ENCODE measurements around the gene RPTOR. TPM values are rescaled to one million over a fixed set of nuclear protein-coding genes. Genes with fewer than 3 reads are reported as not detected.

RPTOR gene
- total RNA-seq, 3 donors from 2014 or later (not counting 1 experiment from before 2014, with no cell fraction given) = 49.2 to 63.6 (median 55.4) TPM

DNA sequence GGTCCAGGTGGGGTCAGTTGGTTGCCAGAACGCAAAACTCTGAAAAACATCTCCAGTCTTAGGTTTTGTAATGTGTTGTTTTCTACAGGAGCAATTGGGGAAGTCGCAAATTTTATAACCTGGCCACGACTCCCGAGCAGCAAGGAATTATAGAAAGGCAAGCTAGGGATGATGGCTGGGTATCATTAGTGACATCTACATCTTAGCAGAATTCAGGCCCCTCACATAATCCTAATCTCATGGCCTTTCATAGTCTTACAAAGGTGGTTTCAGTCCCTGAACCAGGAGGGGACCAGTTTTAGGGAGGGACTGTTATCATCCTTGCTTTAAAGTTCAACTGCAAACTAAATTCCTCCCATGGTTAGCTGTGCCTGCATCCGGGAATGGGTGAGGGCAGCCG lies 117.9 kb downstream of the RPTOR start:
- Histone ChIP-seq H3K27me3 (ENCODE audit: control insufficient read depth, insufficient read depth, low read length) (no peaks in the 10 kb centered on the region), H3K36me3 (ENCODE audit: control insufficient read depth, insufficient read depth, low read length) (no peaks in the 10 kb centered on the region), H3K27ac (ENCODE audit: low read length) (no peak overlapping the region), H3K9me3 (ENCODE audit: control insufficient read depth, insufficient read depth, low read length) (no peaks in the 10 kb centered on the region), H3K4me1 (ENCODE audit: control insufficient read depth, insufficient read depth, low read length) (peaks cover 22% of the 10 kb centered on the region), H3K4me3 (ENCODE audit: low read length) (no peak overlapping the region)
- ATAC-seq = no peak
- TF ChIP-seq, protein P1, sequence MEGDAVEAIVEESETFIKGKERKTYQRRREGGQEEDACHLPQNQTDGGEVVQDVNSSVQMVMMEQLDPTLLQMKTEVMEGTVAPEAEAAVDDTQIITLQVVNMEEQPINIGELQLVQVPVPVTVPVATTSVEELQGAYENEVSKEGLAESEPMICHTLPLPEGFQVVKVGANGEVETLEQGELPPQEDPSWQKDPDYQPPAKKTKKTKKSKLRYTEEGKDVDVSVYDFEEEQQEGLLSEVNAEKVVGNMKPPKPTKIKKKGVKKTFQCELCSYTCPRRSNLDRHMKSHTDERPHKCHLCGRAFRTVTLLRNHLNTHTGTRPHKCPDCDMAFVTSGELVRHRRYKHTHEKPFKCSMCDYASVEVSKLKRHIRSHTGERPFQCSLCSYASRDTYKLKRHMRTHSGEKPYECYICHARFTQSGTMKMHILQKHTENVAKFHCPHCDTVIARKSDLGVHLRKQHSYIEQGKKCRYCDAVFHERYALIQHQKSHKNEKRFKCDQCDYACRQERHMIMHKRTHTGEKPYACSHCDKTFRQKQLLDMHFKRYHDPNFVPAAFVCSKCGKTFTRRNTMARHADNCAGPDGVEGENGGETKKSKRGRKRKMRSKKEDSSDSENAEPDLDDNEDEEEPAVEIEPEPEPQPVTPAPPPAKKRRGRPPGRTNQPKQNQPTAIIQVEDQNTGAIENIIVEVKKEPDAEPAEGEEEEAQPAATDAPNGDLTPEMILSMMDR (IDR thresholded peaks at IDR 0.05) = no peak
- WGBS (ENCODE audit: insufficient coverage) = 83% methylated on average over 4 of the region's 6 CpGs
- Mint-ChIP-seq H3K4me1 (peaks cover 50 to 66% of the 10 kb centered on the region in 2 donors), H3K9me3 (no peaks in the 10 kb centered on the region), H3K4me3 (no peak overlapping the region), H3K27me3 (ENCODE audit: low read depth in 2 of 2) (no peaks in the 10 kb centered on the region), H3K36me3 (no peaks in the 10 kb centered on the region), H3K27ac (peak overlapping the region in 1 of 2 donors; percentile 24)
- no peak for DNase-seq
- intact Hi-C loops (cut with micrococcal nuclease) = no loop called here

DNA sequence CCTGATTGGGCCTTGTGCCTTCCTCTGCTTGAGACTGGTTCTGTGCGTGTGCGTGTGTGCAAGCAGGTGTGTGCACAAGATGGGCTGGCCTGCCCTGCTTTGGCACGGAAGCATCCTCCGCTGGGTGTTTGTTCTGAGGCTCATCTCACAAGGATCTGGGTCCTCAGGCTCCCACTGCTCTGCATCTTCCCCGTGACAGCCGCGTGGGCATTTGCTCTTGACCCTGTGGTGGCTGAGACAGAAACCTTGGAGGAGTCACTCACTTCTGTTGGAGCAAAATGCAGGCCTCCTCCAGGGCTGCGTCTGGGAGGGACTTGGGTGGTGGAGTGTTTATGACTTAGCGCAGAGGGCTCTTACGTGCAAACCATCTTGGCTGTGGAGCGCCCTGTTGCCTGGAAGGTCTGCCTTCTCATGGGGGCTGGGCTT lies 119.2 kb downstream of the RPTOR start:
- no peak overlapping the region for H3K27ac ChIP-seq (ENCODE audit: low read length)
- Mint-ChIP-seq H3K36me3 (no peaks in the 10 kb centered on the region), H3K27me3 (ENCODE audit: low read depth in 2 of 2) (no peaks in the 10 kb centered on the region), H3K27ac (peak overlapping the region; percentile 47 to 68), H3K4me1 (peaks cover 49 to 56% of the 10 kb centered on the region in 2 donors), H3K9me3 (no peaks in the 10 kb centered on the region), H3K4me3 (no peak overlapping the region)
- no peak overlapping the region for H3K4me3 ChIP-seq (ENCODE audit: low read length)
- DNase-seq = peak in 1 of 2 donors; percentile 66
- no peaks in the 10 kb centered on the region for H3K27me3 ChIP-seq (ENCODE audit: control insufficient read depth, insufficient read depth, low read length)
- 87% methylated on average over 11 of the region's 11 CpGs for WGBS (ENCODE audit: insufficient coverage)
- ATAC-seq = no peak
- H3K9me3 ChIP-seq (ENCODE audit: control insufficient read depth, insufficient read depth, low read length) = no peaks in the 10 kb centered on the region
- H3K36me3 ChIP-seq (ENCODE audit: control insufficient read depth, insufficient read depth, low read length) = no peaks in the 10 kb centered on the region
- TF ChIP-seq, protein P1 (IDR thresholded peaks at IDR 0.05) = no peak
- intact Hi-C loops (cut with micrococcal nuclease) = no loop called here
- H3K4me1 ChIP-seq (ENCODE audit: control insufficient read depth, insufficient read depth, low read length) = peaks cover 22% of the 10 kb centered on the region

DNA sequence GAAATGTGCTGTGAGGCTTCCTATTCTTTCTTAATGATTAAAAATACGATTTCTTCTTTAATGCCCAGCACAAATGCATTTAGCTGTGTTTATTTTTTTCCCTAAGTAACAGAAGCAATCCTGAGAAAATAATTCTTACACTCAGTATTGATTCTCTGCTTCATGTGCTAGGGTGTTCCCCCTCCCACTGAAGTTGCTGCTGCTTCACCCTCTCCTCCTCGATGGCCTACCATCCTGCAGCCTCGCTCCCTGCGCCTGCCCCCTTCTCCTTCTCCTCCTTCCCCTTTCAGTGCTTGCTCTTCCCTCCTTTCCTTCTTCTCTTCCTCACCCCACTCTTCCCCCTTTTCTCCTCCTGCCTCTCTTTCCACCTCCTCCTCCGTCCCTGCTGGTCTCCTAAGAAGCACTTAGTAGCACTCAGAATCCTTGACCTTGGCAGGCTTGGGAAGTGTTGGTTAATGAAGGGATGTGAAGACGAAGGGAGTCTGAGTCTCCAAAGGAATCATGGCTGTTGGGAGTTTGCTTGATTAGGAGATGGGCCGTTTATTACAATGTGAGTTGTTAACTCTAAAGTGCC lies 119.7 kb downstream of the RPTOR start:
- H3K27me3 Mint-ChIP-seq (ENCODE audit: low read depth in 2 of 2) = no peaks in the 10 kb centered on the region
- Histone ChIP-seq H3K27me3 (ENCODE audit: control insufficient read depth, insufficient read depth, low read length) (no peaks in the 10 kb centered on the region), H3K9me3 (ENCODE audit: control insufficient read depth, insufficient read depth, low read length) (no peaks in the 10 kb centered on the region), H3K4me1 (ENCODE audit: control insufficient read depth, insufficient read depth, low read length) (peaks cover 22% of the 10 kb centered on the region), H3K36me3 (ENCODE audit: control insufficient read depth, insufficient read depth, low read length) (no peaks in the 10 kb centered on the region), H3K4me3 (ENCODE audit: low read length) (no peak overlapping the region), H3K27ac (ENCODE audit: low read length) (no peak overlapping the region)
- no peaks in the 10 kb centered on the region for H3K9me3 Mint-ChIP-seq
- ATAC-seq = no peak
- DNase-seq = peak in 1 of 2 donors; percentile 19
- no peak overlapping the region for H3K4me3 Mint-ChIP-seq
- TF ChIP-seq, protein P1 (IDR thresholded peaks at IDR 0.05) = no peak
- intact Hi-C loops (cut with micrococcal nuclease) = no loop called here
- H3K36me3 Mint-ChIP-seq = no peaks in the 10 kb centered on the region
- 77% methylated on average over 6 of the region's 7 CpGs for WGBS (ENCODE audit: insufficient coverage)
- peak overlapping the region; percentile 47 to 68 for H3K27ac Mint-ChIP-seq
- peaks cover 49 to 54% of the 10 kb centered on the region in 2 donors for H3K4me1 Mint-ChIP-seq

DNA sequence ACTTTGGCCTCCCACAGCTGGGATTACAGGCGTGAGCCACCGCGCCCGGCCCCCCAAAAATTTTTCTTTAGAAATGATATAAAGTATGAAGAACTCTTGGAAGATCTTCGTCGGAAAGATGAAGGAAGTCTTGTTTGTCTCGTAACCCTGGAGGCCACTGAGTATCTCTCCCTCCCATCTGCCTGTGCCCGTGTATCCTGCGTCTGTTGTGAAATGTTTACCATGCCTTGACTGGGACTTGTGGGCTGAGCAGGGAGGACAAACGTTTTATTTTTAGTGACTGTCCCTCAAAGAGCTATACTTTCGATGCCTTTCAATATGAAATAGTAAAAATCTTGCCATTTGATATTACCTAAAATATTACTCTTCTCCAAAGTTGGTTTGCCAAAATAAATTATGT lies 121.2 kb downstream of the RPTOR start:
- no peaks in the 10 kb centered on the region for H3K9me3 ChIP-seq (ENCODE audit: control insufficient read depth, insufficient read depth, low read length)
- no peaks in the 10 kb centered on the region for H3K27me3 ChIP-seq (ENCODE audit: control insufficient read depth, insufficient read depth, low read length)
- intact Hi-C loops (cut with micrococcal nuclease) = no loop called here
- Mint-ChIP-seq H3K36me3 (no peaks in the 10 kb centered on the region), H3K27ac (peak overlapping the region; percentile 47 to 68), H3K9me3 (no peaks in the 10 kb centered on the region), H3K27me3 (ENCODE audit: low read depth in 2 of 2) (no peaks in the 10 kb centered on the region), H3K4me1 (peaks cover 51 to 55% of the 10 kb centered on the region in 2 donors), H3K4me3 (peak overlapping the region; percentile 88)
- DNase-seq = no peak
- H3K4me1 ChIP-seq (ENCODE audit: control insufficient read depth, insufficient read depth, low read length) = peaks cover 22% of the 10 kb centered on the region
- WGBS (ENCODE audit: insufficient coverage) = 75% methylated on average over 10 of the region's 11 CpGs
- TF ChIP-seq, protein P1 (IDR thresholded peaks at IDR 0.05) = no peak
- no peaks in the 10 kb centered on the region for H3K36me3 ChIP-seq (ENCODE audit: control insufficient read depth, insufficient read depth, low read length)
- no peak overlapping the region for H3K4me3 ChIP-seq (ENCODE audit: low read length)
- no peak for ATAC-seq
- no peak overlapping the region for H3K27ac ChIP-seq (ENCODE audit: low read length)
